HepG2 (cell line): ENCODE data around the gene HCFC2. TPM values are rescaled to one million over a fixed set of nuclear protein-coding genes. Genes with fewer than 3 reads are reported as not detected.
A peak's percentile ranks its signal among the peaks of the same experiment; 100 is the strongest.

ENCODE experiments used
- CBX5 ChIP-seq: sonication (generic); formaldehyde crosslinking; IDR thresholded peaks from 2 replicates; pipeline ENCODE4 v1.4.0; 2020; ENCODE audit warnings: missing genetic modification reagents, borderline replicate concordance
- HINFP ChIP-seq: sonication (generic); formaldehyde crosslinking; IDR thresholded peaks from 2 replicates; pipeline ENCODE4 v1.4.0; 2020; ENCODE audit warnings: low read depth, mild to moderate bottlenecking, missing genetic modification reagents
- JUNB ChIP-seq: sonication (generic); formaldehyde crosslinking; IDR thresholded peaks from 2 replicates; pipeline ENCODE4 v1.8.0; 2022; ENCODE audit warnings: missing genetic modification reagents, mild to moderate bottlenecking, borderline replicate concordance
- NR2F6 ChIP-seq, 2 experiments: IDR thresholded peaks; 2 replicates each; pipeline ENCODE4 v1.6.1; 2016; ENCODE audit warnings: antibody characterized with exemption in 1 of 2, mild to moderate bottlenecking in 1 of 2
- PHF20 ChIP-seq: sonication (generic); formaldehyde crosslinking; IDR thresholded peaks from 2 replicates; pipeline ENCODE4 v1.5.0; 2020; ENCODE audit warnings: mild to moderate bottlenecking, missing genetic modification reagents
- STAT5B ChIP-seq: sonication (generic); formaldehyde crosslinking; IDR thresholded peaks from 2 replicates; pipeline ENCODE4 v1.4.0; 2020; ENCODE audit warnings: missing genetic modification reagents
- TBL1XR1 ChIP-seq: fragments of 150-350 bp; IDR thresholded peaks from 2 replicates; pipeline ENCODE4 v1.6.1; 2014; ENCODE audit warnings: borderline replicate concordance, low read length; ENCODE audit not compliant: partially characterized antibody
- THYN1 ChIP-seq: sonication (generic); formaldehyde crosslinking; IDR thresholded peaks from 2 replicates; pipeline ENCODE4 v1.8.1; 2023; ENCODE audit warnings: low read depth, mild to moderate bottlenecking, moderate library complexity, missing genetic modification reagents, borderline replicate concordance
- ZBTB49 ChIP-seq: sonication (generic); formaldehyde crosslinking; IDR thresholded peaks from 2 replicates; pipeline ENCODE4 v1.4.0; 2020; ENCODE audit warnings: missing genetic modification reagents, borderline replicate concordance
- ZFY ChIP-seq: sonication (generic); formaldehyde crosslinking; IDR thresholded peaks from 2 replicates; pipeline ENCODE4 v1.4.0; 2020; ENCODE audit warnings: missing genetic modification reagents
- ZKSCAN8 ChIP-seq: IDR thresholded peaks from 2 replicates; pipeline ENCODE4 v1.6.1; 2016; ENCODE audit warnings: borderline replicate concordance, missing genetic modification reagents, missing compliant biosample characterization
- ZNF503 ChIP-seq: sonication (generic); formaldehyde crosslinking; IDR thresholded peaks from 2 replicates; pipeline ENCODE4 v1.4.0; 2020; ENCODE audit warnings: missing genetic modification reagents
- ZNF644 ChIP-seq: IDR thresholded peaks from 2 replicates; pipeline ENCODE4 v1.6.1; 2016; ENCODE audit warnings: low read depth
- ZNF850 ChIP-seq: sonication (generic); formaldehyde crosslinking; conservative IDR thresholded peaks from 2 replicates; pipeline ENCODE4 v1.9.0; 2021; ENCODE audit warnings: mild to moderate bottlenecking, missing genetic modification reagents
- polyA plus RNA-seq, 8 experiments: library from polyadenylated mRNA; depleted of rRNA in 3 of 8; stranded (reverse) in 7 of 8; unstranded in 1 of 8; fragments of >200 nt; fragmentation: Illumina TruSeq in 4 of 8; extraction: Trizol in 4 of 8; gene quantifications; 2 replicates each; pipeline versions ENCODE4 v1.2.1 to v1.2.3, GENCODE V29; 2011 to 2016; ENCODE audit warnings: low read depth in 4 of 8, missing spikeins in 1 of 8, mixed read lengths in 1 of 8; ENCODE audit not compliant: insufficient read depth in 1 of 8
- total RNA-seq, 5 experiments: library from RNA; depleted of rRNA; stranded (reverse); fragments of >200 nt; fragmentation: Illumina TruSeq; extraction: Trizol; gene quantifications; 2 replicates each; pipeline ENCODE4 v1.2.3, GENCODE V29; 2016; ENCODE audit warnings: low read depth in 1 of 5
- TF ChIP-seq, protein P1 (sequence below): sonication (generic); formaldehyde crosslinking; IDR thresholded peaks from 2 replicates; pipeline ENCODE4 v1.4.0; 2020; ENCODE audit warnings: missing genetic modification reagents
- TF ChIP-seq, protein P2 (sequence below): IDR thresholded peaks from 2 replicates; pipeline ENCODE4 v1.6.1; 2016; ENCODE audit warnings: low read depth
- TF ChIP-seq, protein P3 (sequence below): sonication (generic); formaldehyde crosslinking; IDR thresholded peaks from 2 replicates; pipeline ENCODE4 v1.4.0; 2020; ENCODE audit warnings: missing genetic modification reagents, borderline replicate concordance

The HCFC2 gene
- total and polyA plus RNA-seq, 2 of the 13 experiments (the other 11 are each of a cell fraction or from before 2014, with no cell fraction given): 3.7 to 4.9 TPM

DNA sequence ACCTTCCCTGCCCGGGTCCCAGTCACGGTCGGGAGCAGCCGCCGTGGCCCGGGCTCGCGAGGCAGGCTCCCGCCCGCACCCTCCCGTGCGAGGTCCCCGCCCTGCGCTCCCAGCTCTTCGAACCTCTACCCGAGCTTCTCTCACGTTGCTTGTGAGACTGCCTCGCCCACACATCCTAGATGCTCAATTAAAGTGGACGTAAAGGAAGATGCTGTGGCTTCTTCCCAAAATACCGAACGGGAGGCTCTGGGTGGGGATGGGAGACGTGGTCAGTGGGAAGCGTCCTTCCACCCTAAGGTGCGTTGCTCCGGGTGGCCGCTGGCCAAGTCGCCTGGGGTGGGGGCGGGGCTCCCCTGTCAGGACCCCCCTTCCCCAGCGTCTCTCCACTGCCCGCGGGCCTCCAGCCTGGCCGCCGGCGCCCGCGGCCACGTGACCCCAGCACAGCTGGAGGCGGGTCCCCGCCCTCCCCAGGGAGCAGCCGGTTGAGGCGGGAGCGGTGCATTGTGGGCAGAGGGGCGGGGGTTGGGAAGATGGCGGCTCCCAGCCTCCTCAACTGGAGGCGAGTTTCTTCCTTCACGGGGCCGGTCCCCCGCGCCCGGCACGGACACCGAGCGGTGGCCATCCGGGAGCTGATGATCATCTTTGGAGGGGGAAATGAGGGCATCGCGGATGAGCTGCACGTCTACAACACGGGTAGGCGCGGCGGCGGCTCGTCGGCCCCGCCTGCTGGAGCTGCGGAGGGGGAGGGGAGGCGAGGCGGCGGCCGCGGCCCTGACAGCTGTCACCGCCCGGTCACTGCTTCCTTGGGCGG, at the start of gene HCFC2 (continued):
- TF ChIP-seq, protein P1, sequence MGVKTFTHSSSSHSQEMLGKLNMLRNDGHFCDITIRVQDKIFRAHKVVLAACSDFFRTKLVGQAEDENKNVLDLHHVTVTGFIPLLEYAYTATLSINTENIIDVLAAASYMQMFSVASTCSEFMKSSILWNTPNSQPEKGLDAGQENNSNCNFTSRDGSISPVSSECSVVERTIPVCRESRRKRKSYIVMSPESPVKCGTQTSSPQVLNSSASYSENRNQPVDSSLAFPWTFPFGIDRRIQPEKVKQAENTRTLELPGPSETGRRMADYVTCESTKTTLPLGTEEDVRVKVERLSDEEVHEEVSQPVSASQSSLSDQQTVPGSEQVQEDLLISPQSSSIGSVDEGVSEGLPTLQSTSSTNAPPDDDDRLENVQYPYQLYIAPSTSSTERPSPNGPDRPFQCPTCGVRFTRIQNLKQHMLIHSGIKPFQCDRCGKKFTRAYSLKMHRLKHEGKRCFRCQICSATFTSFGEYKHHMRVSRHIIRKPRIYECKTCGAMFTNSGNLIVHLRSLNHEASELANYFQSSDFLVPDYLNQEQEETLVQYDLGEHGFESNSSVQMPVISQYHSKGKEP (CRISPR knock-in tag): no peak
- TF ChIP-seq TBL1XR1: no peak
- no peak for TF ChIP-seq CBX5 (CRISPR knock-in tag)
- TF ChIP-seq, protein P2, sequence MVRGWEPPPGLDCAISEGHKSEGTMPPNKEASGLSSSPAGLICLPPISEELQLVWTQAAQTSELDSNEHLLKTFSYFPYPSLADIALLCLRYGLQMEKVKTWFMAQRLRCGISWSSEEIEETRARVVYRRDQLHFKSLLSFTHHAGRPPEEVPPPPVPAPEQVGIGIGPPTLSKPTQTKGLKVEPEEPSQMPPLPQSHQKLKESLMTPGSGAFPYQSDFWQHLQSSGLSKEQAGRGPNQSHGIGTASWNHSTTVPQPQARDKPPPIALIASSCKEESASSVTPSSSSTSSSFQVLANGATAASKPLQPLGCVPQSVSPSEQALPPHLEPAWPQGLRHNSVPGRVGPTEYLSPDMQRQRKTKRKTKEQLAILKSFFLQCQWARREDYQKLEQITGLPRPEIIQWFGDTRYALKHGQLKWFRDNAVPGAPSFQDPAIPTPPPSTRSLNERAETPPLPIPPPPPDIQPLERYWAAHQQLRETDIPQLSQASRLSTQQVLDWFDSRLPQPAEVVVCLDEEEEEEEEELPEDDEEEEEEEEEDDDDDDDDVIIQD (CRISPR knock-in tag): 0 out of 2 replicates have a peak, but pooled peaks have one; percentile 46
- TF ChIP-seq NR2F6 (IDR thresholded peaks at IDR 0.05): no peak
- TF ChIP-seq NR2F6 (CRISPR knock-in tag; IDR thresholded peaks at IDR 0.05): no peak; the same call in 1 of the 2 replicates
- TF ChIP-seq ZKSCAN8: peak; percentile 65; the same call in 1 of the 2 replicates
- TF ChIP-seq THYN1 (CRISPR knock-in tag): no peak
- peak; percentile 81 for TF ChIP-seq PHF20
- TF ChIP-seq, protein P3, sequence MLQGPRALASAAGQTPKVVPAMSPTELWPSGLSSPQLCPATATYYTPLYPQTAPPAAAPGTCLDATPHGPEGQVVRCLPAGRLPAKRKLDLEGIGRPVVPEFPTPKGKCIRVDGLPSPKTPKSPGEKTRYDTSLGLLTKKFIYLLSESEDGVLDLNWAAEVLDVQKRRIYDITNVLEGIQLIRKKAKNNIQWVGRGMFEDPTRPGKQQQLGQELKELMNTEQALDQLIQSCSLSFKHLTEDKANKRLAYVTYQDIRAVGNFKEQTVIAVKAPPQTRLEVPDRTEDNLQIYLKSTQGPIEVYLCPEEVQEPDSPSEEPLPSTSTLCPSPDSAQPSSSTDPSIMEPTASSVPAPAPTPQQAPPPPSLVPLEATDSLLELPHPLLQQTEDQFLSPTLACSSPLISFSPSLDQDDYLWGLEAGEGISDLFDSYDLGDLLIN (CRISPR knock-in tag): 0 out of 2 replicates have a peak, but pooled peaks have one; percentile 43
- no peak for TF ChIP-seq ZBTB49
- no peak for TF ChIP-seq HINFP (CRISPR knock-in tag)
- TF ChIP-seq ZFY (CRISPR knock-in tag): peak; percentile 91
- no peak for TF ChIP-seq JUNB
- TF ChIP-seq ZNF503 (CRISPR knock-in tag): 0 out of 2 replicates have a peak, but pooled peaks have one; percentile 19
- TF ChIP-seq STAT5B (CRISPR knock-in tag): peak; percentile 9; the same call in 1 of the 2 replicates
- no peak for TF ChIP-seq ZNF850 (CRISPR knock-in tag)
- TF ChIP-seq ZNF644 (CRISPR knock-in tag): no peak
